GM18505 (cell line): ENCODE results near the gene DCLK1.
A peak's percentile ranks its signal among the peaks of the same experiment; 100 is the strongest.

ENCODE experiments used
- ATAC-seq: cut with Tn5 transposase; IDR thresholded peaks from one replicate; pipeline ENCODE4 v1.9.1; 2021; ENCODE audit not compliant: unreplicated experiment
- POLR2A ChIP-seq: IDR thresholded peaks from 4 replicates; pipeline ENCODE4 v1.6.1; 2011; ENCODE audit warnings: borderline replicate concordance; ENCODE audit not compliant: insufficient read depth, insufficient read length; ENCODE audit errors: extremely low read depth

The DCLK1 gene

DNA sequence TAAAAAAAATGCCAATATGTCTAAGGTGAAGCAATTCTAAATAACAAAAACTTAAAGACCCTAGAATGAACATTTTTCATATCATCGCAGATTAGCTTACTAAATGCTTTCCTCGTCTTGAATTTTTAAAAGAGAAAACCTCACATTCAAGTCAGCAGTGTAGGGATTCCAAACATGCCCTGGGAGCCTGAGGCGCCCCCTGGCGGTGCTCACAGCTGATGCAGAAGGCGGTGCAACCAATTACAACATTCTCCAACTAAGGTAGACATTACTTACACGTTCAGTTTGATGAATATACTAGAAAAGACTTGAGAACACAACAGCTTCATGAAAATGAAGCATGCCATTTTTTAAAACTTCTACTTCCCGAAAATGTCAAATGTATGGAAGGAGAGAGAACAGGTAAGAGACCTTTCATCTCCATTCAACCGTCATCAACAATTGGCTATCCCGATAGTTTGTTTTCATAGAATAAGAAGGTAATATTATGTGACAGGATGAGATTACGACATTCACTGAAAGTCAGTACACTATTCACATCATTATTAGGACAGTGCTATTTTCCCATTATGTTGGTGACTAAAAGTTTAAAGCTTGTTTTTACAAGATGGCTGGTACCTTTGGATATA lies 304.4 kb downstream of the DCLK1 start:
- TF ChIP-seq POLR2A: no peak
- no peak for ATAC-seq

DNA sequence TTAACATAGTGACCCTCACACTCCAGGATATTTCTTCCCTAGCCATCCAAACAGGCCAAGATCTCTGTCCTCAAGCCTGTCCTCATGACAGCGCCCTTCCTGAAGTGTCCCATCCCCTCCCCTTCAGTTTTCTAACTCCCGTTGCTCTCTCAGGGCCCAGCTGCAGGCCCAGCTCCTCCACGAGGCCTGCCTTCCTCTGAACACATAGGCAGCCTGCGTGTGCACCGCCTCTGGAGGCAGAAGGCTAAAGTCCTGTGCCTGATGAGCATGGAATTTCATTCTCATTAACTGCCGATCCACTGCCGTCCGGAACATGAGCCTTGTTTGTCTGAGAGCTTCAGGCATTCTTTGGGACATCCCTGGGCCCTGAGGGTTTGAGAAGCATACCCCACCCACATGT lies 306.4 kb downstream of the DCLK1 start:
- no peak for ATAC-seq
- TF ChIP-seq POLR2A: no peak

GRCh38 chr13:35824395-35824794 lies 306.8 kb downstream of the DCLK1 start:
- no peak for TF ChIP-seq POLR2A
- no peak for ATAC-seq

DNA sequence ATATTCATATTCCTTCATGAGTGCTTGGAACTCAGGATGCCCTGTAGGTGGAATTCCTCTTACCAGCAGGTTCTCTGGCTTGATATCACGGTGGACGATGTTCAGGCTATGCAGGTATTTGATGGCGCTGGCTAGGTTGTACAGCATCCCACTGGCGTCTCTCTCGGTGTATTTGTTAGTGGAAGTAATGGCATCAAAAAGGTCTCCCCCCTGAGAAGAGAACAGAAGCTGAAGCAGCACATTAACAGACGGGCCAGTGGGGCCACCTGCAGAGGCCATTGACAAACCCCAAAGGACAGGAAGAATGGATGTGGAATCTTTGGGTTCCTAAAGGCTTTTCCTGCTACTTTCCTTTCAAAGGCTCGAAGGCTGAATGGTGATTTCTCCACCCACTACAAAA lies 308.5 kb downstream of the DCLK1 start:
- no peak for TF ChIP-seq POLR2A
- no peak for ATAC-seq

- peak; percentile 48 for ATAC-seq
- TF ChIP-seq POLR2A: no peak
These were observed 312.5 kb downstream of the DCLK1 start for GRCh38 chr13:35818633-35819067.

DNA sequence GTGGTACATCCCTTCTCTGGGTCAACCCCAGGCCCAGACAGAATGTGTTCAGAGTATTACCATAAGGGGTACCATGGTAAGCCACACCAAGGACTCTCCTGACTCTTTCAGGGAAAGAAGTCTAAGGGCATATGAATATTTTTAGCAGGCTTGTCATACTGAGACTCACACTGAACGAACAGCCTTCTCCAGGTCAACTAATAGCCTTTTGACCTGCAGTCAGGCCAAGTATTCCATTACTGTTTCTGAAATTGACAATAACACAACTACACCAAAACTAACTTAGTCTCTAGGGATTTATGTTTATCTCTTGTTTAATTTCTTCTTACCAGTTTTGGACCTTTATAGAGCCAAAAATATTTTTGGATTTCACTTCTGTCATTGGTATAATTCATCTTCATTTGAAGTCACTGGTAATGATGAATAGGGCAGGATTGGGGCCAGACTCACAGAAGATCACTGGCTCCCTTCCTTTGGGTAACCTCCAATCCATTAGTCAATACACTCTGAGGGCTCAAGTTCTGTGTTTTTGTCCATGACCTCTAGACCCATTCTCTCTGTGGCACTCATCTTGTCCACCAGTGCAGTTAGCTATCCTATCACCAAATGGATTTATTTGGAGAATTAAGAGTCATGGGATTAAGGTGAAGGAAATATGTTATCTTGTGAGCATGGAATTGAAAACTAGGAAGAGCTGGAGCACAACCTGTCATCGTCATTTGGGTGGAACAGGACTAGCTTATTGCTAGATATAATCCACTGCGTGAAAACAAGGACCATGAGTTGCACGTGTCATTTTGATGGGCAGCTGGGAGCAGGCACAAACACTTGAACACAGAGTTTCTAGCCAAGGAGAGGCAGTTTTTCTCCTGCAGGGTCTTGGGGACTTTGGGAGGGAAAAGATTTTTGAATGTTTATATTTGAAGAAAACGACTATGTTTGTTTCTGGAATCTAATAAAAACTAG lies 313.3 kb downstream of the DCLK1 start:
- ATAC-seq: no peak
- TF ChIP-seq POLR2A: no peak

DNA sequence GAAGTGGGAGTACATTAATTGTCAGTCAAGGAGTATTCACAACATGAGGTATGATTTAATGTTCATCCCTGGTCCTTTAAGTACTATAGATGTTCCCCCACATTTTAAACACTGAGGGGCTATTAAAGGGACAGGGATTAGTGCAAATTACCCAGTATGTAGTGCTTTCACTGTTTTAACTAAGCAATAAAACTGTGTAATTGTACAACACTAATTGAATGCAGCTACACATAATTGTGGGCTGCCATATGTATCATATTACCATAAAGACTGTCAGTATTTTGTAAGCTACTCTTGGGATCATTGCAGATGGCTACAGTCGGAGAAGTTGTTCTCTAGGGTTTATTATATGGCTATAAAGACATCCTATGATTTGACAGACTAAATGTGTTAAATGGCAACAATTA lies 316.6 kb downstream of the DCLK1 start:
- no peak for TF ChIP-seq POLR2A
- no peak for ATAC-seq

GRCh38 chr13:35812736-35813135 lies 318.4 kb downstream of the DCLK1 start:
- no peak for TF ChIP-seq POLR2A
- ATAC-seq: no peak

DNA sequence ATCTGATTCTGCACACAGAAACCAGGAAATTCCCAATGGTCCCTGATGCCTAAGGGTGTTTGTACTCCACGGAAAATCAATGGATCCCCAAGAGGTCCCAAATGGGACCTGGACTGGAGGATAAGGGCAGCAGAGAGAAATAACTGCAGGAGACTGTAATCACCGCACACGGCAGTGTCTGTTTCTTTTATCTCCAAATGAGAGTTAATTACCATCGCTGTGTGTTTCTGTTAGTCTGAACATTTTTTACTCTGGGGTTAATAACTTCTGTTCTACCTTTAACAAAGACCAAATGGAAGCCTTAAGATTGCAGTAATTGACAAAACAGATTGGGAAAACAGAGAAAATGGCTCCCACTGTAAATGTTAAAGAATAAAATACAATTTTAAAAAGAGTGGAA lies 320.9 kb downstream of the DCLK1 start:
- no peak for ATAC-seq
- no peak for TF ChIP-seq POLR2A

GRCh38 chr13:35808846-35809245 lies 322.3 kb downstream of the DCLK1 start:
- ATAC-seq: no peak
- TF ChIP-seq POLR2A: no peak

GRCh38 chr13:35804901-35805300 lies 326.3 kb downstream of the DCLK1 start:
- no peak for TF ChIP-seq POLR2A
- no peak for ATAC-seq

DNA sequence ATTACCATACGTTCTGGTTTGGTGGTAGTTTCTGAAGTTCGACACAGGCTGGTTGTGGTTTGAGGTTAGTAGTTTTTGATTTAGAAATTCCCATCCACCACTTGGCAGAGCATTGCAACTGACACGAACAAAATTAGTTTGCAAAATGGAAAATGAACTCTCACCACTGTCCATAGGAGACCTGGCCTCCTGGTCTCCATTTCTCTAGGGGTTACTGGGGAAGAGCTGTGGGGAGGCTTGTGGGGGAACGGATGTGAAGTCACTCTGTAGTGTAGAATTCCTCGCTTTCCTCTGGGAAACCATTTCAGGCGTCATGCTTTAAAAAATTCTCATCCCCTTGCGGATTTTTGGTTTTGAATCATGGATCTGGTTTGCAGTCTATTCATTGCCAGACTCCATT lies 333.2 kb downstream of the DCLK1 start:
- TF ChIP-seq POLR2A: no peak
- no peak for ATAC-seq

DNA sequence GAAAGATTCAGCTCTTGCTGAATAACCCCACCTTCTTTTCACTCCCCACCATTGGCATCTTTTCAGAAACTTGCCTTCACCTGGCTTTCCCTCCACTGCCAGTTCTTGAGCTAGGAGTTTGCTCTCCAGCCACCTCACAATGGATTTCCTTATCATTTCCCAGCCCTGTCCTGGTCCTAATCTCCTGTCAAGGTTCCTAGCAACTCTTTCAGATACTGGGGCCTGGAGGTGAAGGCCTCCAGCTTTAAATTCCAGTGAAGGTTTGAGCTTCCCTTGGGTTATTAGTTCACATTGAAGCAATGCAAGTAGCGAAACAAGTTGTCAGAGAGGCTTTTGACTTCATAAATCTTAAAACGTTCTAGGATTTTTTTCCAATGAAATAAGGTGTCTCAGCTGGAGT lies 333.9 kb downstream of the DCLK1 start:
- no peak for ATAC-seq
- no peak for TF ChIP-seq POLR2A

GRCh38 chr13:35796623-35797022 lies 334.6 kb downstream of the DCLK1 start:
- no peak for ATAC-seq
- TF ChIP-seq POLR2A: no peak

DNA sequence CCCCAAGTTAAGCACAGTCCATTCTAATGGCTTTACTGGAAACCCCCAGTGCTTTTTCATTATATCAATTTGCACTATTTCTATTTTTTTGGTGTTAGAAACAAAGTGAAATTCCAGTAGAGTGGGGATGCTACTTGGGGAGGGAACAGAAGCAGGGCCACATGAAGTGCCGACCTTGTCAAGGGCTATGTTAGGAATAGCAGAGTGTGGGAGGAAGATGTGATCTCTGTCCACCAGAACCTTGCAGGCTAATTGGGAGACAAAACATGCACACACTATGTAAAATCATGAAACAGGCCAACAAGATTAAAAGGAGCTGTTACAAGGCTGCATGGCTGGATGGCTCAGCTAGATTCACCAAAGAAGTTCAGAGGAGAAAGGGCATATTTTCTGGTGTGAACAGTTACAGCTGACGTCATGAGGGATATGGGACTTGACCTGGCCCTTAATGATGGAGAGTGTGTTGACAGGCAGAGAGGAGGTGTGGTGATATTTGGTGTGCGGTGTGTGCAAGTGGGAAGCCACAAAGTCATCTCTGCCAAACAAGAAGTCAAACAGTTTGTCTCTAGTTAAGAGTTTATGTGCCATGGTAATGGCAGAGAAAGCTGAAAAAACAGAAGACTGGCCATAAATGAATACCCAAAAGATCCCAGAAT lies 336.3 kb downstream of the DCLK1 start:
- no peak for TF ChIP-seq POLR2A
- ATAC-seq: no peak

- no peak for TF ChIP-seq POLR2A
- no peak for ATAC-seq
These were observed 337.4 kb downstream of the DCLK1 start for GRCh38 chr13:35793823-35794222.
